Spinal cord (tissue), 10 donors: ENCODE data around the gene MMP17. TPM values are rescaled to one million over a fixed set of nuclear protein-coding genes. Genes with fewer than 3 reads are reported as not detected.
"Not testable (repeated sequence)": the region's sequence is repeated elsewhere in the genome, so short reads cannot be mapped to it uniquely, and the experiment has no call there.

Experiments
- DNase-seq, 6 donors: peaks; one replicate each; pipeline versions ENCODE4 v3.0.0 to v3.0.0-alpha.2; 2013 to 2015; ENCODE audit warnings: low spot score in 6 of 6, low read depth in 4 of 6
- H3K27ac ChIP-seq: one replicate; pipeline ENCODE4 v1.5.1; 2013; ENCODE audit warnings: low read depth, low read length, control low read depth
- H3K27me3 ChIP-seq: one replicate; pipeline ENCODE4 v1.6.1; 2013; ENCODE audit warnings: low read length; ENCODE audit not compliant: control insufficient read depth, insufficient read depth
- H3K36me3 ChIP-seq: one replicate; pipeline ENCODE4 v1.6.1; 2013; ENCODE audit warnings: low read length; ENCODE audit not compliant: control insufficient read depth, insufficient read depth
- H3K4me1 ChIP-seq: one replicate; pipeline ENCODE4 v1.6.1; 2013; ENCODE audit warnings: low read length; ENCODE audit not compliant: control insufficient read depth, insufficient read depth
- H3K4me3 ChIP-seq: one replicate; pipeline ENCODE4 v1.5.1; 2013; ENCODE audit warnings: low read depth, low read length, control low read depth
- H3K9me3 ChIP-seq: one replicate; pipeline ENCODE4 v1.6.1; 2013; ENCODE audit warnings: low read length; ENCODE audit not compliant: control insufficient read depth, insufficient read depth
- WGBS: methylation state at CpG from one replicate; pipeline ENCODE4 v1.1.5; 2013; ENCODE audit warnings: missing lambda C conversion rate; ENCODE audit not compliant: insufficient coverage; 5-methylcytosine and 5-hydroxymethylcytosine counted together
- polyA plus RNA-seq, 2 donors: library from polyadenylated mRNA; unstranded; fragments of 120-200 nt; gene quantifications; one replicate each; pipeline ENCODE4 v1.2.1, GENCODE V29; 2013; ENCODE audit not compliant: insufficient read length in 2 of 2
- total RNA-seq, 2 donors: library from RNA; depleted of rRNA in 1 of 2; stranded (reverse); fragments of 120-200 nt in 1 of 2; fragments of >200 nt in 1 of 2; gene quantifications; one replicate each; pipeline versions ENCODE4 v1.2.3 to v1.2.4, GENCODE V29; 2013 to 2014
- donor health status: healthy.

MMP17 gene
- total and polyA plus RNA-seq, 4 donors = 16.5 to 98.3 (median 42.1) TPM

DNA sequence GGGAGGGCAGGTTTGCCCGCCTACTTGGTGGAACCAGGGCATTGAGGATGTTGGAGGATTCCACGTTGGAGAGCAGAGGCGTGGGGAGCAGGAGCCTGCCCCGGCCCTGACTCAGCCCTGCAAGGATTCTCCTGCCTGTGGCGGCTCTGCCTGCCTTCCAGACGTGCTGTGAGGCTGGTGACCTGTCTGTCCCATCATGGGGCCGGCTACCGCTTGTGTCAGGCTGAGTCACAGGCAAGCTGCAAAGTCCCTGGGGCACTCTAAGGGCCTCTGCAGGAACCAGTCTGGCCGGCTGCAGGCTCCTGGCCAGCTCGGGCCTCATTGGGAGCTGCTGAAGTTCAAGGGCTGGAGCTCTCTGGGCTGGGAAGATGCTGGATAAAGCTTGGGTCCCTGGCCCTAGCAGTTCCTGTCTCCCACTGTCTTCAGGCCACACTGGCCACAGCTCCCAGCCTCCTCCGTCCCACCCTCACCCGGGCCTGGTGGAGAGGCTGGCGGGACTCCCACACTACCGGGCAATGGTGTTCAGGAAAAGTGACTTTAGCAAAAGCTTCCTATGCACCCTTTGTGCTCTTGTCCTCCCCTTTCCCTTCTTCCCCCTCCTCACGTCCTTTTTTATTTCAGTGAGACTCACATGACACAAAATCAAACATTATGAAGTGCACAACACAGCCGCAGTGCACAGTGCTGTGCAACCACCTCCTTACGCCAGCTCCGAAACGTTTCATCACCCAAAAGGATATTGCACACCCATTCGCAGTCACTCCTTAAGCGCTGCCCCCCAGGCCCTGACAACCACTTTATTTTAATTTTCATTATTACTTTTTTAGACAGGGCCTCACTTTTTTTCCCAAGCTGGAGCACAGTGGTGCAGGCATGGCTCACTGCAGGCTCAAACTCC is 44.2 kb downstream of the MMP17 start:
- no peaks in the 10 kb centered on the region for H3K36me3 ChIP-seq
- H3K27me3 ChIP-seq = no peaks in the 10 kb centered on the region
- H3K9me3 ChIP-seq = no peaks in the 10 kb centered on the region
- DNase-seq = no peak
- no peak overlapping the region for H3K27ac ChIP-seq
- 75% methylated on average over 21 of the region's 21 CpGs for WGBS
- no peaks in the 10 kb centered on the region for H3K4me1 ChIP-seq
- H3K4me3 ChIP-seq = no peak overlapping the region

DNA sequence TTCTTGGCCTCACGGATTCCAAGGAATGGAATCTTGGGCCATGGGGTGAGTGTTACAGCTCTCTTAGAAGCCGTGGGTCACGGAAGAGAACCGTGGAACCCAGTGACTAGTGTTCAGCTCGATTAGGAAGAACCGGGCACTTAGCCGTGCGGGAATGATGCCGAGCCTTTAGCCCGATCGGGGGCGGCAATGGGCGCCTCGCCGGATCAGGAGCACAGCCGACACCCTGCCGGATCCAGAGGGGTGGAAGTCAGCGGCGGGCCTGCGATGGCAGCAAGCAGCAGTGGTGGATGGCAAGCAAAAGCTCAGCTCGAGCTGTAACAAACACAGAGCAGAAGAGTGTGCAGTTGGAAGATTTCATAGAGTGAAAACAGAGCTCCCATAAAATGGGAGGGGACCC is 45.1 kb downstream of the MMP17 start:
- Histone ChIP-seq H3K27ac (no peak overlapping the region), H3K4me1 (no peaks in the 10 kb centered on the region), H3K36me3 (no peaks in the 10 kb centered on the region), H3K4me3 (no peak overlapping the region), H3K27me3 (no peaks in the 10 kb centered on the region), H3K9me3 (no peaks in the 10 kb centered on the region)
- 96% methylated on average over 18 of the region's 21 CpGs for WGBS
- no peak for DNase-seq

DNA sequence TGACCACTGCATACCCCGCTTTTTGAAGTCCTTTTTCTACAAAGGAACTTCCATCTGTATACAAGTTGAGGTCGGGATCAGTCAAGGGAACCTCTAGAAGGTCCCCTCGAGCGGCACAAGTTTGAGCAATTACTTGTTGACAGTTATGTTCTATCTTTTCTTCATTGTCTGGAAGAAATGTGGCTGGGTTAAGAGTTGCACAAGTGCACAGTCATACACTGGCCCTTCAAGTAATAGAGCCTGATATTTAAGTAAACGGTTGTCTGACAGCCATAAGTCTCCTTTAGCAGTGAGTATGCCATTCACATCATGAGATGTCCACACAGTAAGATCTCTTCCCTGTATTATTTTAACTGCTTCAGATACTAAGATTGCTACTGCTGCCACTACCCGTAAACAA is 46.8 kb downstream of the MMP17 start:
- 100% methylated on average over 1 of the region's 6 CpGs for WGBS
- not testable (repeated sequence) for DNase-seq

DNA sequence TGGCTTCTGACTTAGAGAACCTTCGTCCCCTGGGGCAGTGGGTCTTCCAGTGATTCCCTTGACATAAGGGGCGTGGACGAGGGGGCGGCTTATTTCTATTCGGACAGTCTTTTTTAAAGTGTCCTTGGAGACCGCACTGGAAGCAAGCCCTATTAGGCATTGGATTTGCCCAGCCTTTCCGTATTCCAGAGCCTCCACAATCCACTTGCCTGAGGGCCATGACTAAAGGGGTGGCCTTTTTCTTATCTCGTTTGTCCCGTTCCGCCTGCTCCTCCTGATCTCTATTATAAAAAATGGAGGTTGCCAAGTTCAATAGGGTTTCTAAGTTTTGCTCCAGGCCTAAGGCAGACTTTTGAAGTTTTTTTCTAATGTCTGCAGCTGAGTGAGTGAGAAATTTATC is 49.0 kb downstream of the MMP17 start:
- not testable (repeated sequence) for H3K4me1 ChIP-seq, H3K9me3 ChIP-seq, H3K36me3 ChIP-seq, H3K27ac ChIP-seq, DNase-seq, H3K27me3 ChIP-seq, H3K4me3 ChIP-seq
- 77% methylated on average over 4 of the region's 10 CpGs for WGBS

More for the DNA sequence above, 46.8 kb downstream of the MMP17 start:
- not testable (repeated sequence) for H3K9me3 ChIP-seq, H3K27ac ChIP-seq, H3K27me3 ChIP-seq, H3K36me3 ChIP-seq, H3K4me1 ChIP-seq, H3K4me3 ChIP-seq

DNA sequence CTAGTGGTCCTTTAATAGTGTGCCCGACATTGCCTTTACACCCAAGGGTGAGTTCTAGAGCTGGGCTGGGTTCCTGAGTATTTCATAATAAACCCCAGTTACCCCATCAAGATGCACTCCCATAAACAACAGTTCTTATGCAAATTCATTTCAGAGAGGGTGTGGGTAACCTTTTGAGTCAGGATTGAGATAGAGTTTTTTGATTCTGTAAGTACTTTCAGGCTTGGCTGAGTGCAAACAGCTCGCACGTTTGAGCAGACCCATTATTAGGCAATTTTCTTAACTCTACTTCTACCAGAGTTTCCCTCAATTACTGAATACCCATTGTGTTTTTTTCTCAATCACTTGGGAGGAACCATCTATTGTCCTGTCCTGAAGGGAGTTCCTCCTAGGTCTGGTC is 50.2 kb downstream of the MMP17 start:
- not testable (repeated sequence) for DNase-seq, H3K9me3 ChIP-seq, H3K4me3 ChIP-seq, H3K4me1 ChIP-seq, H3K36me3 ChIP-seq, H3K27ac ChIP-seq, H3K27me3 ChIP-seq
- WGBS = no CpG with 5 or more reads among the region's 3 CpGs

DNA sequence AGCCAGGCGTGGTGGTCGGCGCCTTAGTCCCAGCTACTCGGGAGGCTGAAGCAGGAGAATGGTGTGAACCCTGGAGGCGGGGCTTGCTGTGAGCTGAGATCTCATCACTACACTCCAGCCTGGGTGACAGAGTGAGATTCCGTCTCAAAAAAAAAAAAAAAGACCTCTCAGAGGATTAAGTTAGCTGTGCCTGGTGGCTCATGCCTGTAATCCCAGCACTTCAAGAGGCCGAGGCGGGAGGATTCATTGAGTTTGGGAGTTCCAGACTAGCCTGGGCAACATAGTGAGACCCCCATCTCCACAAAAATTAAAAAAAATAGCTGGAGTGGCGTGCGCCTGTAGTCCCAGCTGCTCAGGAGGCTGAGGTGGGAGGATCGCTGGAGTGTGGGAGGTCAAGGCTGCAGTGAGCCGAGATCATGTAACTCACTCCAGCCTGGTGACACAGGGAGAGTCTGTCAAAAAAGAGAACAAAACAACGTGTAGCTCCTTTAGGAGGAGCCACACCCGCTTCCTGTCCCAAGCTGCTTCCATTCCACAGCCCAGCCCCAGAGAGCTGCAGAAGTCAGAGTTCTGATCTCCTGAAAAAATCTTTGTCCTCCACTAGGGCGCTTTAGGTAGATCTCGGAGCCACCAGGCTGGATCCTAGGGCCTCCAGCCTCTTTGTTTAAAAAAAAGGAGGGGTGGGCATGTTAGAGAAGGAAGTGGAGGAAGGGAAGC is 54.8 kb downstream of the MMP17 start:
- no peaks in the 10 kb centered on the region for H3K4me1 ChIP-seq
- no peaks in the 10 kb centered on the region for H3K27me3 ChIP-seq
- H3K9me3 ChIP-seq = peaks cover 3% of the 10 kb centered on the region
- no peak overlapping the region for H3K4me3 ChIP-seq
- WGBS = 71% methylated on average over 9 of the region's 16 CpGs
- H3K36me3 ChIP-seq = no peaks in the 10 kb centered on the region
- no peak overlapping the region for H3K27ac ChIP-seq
- no peak for DNase-seq

DNA sequence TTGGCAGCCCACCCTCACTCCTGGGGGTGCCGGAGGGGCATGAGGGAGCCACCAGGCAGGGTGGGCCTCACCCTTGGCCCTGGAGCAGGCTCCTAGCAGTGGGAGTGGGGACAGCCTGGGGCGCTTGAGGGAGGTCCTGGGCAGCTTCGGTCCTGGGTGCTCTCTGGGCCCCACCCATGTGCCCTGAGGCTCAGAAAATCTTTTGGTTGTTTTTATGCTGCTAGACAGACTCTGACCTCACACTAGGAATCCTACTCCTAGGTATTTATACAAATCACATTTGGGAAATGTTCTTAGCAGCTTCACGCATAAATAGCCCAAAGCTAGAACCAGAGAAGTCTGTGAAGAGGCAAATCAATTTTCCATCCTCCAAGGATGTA is 55.3 kb downstream of the MMP17 start:
- peaks cover 3% of the 10 kb centered on the region for H3K9me3 ChIP-seq
- no peaks in the 10 kb centered on the region for H3K4me1 ChIP-seq
- H3K27me3 ChIP-seq = no peaks in the 10 kb centered on the region
- 84% methylated on average over 4 of the region's 4 CpGs for WGBS
- H3K27ac ChIP-seq = no peak overlapping the region
- H3K36me3 ChIP-seq = no peaks in the 10 kb centered on the region
- no peak overlapping the region for H3K4me3 ChIP-seq
- no peak for DNase-seq

DNA sequence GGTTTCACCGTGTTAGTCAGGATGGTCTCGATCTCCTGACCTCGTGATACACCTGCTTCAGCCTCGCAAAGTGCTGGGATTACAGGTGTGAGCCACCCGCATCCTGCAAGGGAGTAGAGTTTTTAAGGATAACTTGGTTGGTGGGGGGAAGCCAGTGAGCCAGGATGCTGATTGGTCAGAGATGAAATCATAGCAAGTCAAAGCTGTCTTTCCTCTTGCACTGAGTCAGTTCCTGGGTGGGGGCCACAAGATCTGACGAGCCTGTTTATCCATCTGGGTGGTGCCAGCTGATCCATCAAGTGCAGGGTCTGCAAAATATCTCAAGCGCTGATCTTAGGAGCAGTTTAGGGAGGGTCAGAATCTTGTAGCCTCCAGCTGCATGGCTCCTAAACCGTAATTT is 56.9 kb downstream of the MMP17 start:
- DNase-seq, H3K4me1 ChIP-seq, H3K4me3 ChIP-seq, H3K36me3 ChIP-seq, H3K9me3 ChIP-seq, H3K27me3 ChIP-seq, H3K27ac ChIP-seq: not testable (repeated sequence)
- 91% methylated on average over 8 of the region's 8 CpGs for WGBS

DNA sequence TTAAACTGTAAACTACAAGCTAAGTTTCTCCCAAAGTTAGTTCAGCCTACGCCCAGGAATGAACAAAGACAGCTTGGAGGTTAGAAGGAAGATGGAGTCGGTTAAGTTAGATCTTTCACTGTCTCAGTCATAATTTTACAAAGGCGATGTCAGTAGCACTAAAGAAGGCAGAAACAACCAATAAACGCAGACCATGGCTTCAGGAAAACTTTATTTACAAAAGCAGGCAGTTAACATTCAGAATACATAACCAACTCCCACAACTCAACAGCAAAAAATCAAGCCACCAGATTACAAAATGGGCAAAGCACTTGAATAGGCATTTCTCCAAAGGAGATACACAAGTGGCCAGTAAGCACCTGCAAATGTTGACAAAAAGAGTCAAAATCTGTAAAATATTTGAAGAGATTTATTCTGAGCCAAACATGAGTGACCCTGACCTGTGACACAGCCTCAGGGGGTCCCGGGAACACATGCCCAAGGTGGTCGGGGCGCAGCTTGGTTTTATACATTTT is 57.4 kb downstream of the MMP17 start:
- WGBS = 86% methylated on average over 1 of the region's 7 CpGs

More for the DNA sequence above, 57.4 kb downstream of the MMP17 start:
- no peaks in the 10 kb centered on the region for H3K27me3 ChIP-seq
- DNase-seq = no peak
- peaks cover 3% of the 10 kb centered on the region for H3K9me3 ChIP-seq
- H3K27ac ChIP-seq = no peak overlapping the region
- no peak overlapping the region for H3K4me3 ChIP-seq
- H3K36me3 ChIP-seq = no peaks in the 10 kb centered on the region
- H3K4me1 ChIP-seq = no peaks in the 10 kb centered on the region
